Neural crest cell (in vitro differentiated cells): ENCODE measurements around the gene DPP7. TPM values are rescaled to one million over a fixed set of nuclear protein-coding genes. Genes with fewer than 3 reads are reported as not detected.
A peak's percentile ranks its signal among the peaks of the same experiment; 100 is the strongest.
"Not testable (repeated sequence)": the region's sequence is repeated elsewhere in the genome, so short reads cannot be mapped to it uniquely, and the experiment has no call there.

Source experiments
- DNase-seq: peaks from one replicate; pipeline ENCODE4 v3.0.0; 2021; ENCODE audit warnings: low read depth, mixed read lengths, low spot score
- H3K27ac Mint-ChIP-seq: one replicate; pipeline ENCODE4 v1.8.0; 2021; ENCODE audit warnings: mild to moderate bottlenecking, mixed read lengths; ENCODE audit not compliant: unreplicated experiment
- H3K27me3 Mint-ChIP-seq: 2 replicates; pipeline ENCODE4 v1.8.0; 2021; ENCODE audit warnings: low read depth, mild to moderate bottlenecking, mixed read lengths
- H3K36me3 Mint-ChIP-seq: 2 replicates; pipeline ENCODE4 v1.8.0; 2021; ENCODE audit warnings: low read depth, mild to moderate bottlenecking, mixed read lengths
- H3K4me1 Mint-ChIP-seq: 2 replicates; pipeline ENCODE4 v1.8.0; 2021; ENCODE audit warnings: mixed read lengths
- H3K4me3 Mint-ChIP-seq: one replicate; pipeline ENCODE4 v1.8.0; 2021; ENCODE audit warnings: mild to moderate bottlenecking, mixed read lengths
- H3K9me3 Mint-ChIP-seq: 2 replicates; pipeline ENCODE4 v1.8.0; 2021; ENCODE audit warnings: mixed read lengths
- total RNA-seq: library from RNA; stranded (reverse); gene quantifications from 2 replicates; pipeline ENCODE4 v1.2.1, GENCODE V29; 2021
- TF ChIP-seq, protein P1 (sequence below): fragments of 200-600 bp; sonication (generic); conservative IDR thresholded peaks from 2 replicates; pipeline ENCODE4 v1.5.0; 2021; ENCODE audit warnings: antibody characterized with exemption, mild to moderate bottlenecking

The DPP7 gene
- total RNA-seq, 1 donor from 2014 or later, result 46.5 TPM

DNA sequence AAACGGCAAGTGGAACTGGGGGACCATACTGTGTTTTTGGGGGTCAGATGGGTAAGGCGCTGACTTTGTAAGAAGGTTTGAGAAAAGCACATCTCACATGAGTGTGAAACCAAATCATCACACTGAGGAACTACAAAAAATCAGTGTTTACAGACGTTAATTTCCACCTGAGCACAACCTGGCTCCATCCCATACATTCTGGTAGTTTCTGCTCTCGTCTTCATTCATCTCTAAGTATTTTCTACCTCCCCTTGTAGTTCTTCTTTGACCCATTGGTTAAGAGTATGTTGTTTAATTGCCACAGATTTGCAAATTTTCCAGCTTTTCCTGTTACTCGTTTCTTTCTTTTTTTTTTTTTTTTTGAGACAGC is 8.9 kb upstream of the DPP7 start:
- Mint-ChIP-seq H3K4me1 (peaks cover 18% of the 10 kb centered on the region), H3K36me3 (no peaks in the 10 kb centered on the region), H3K27ac (no peak overlapping the region), H3K27me3 (no peaks in the 10 kb centered on the region), H3K9me3 (no peaks in the 10 kb centered on the region), H3K4me3 (no peak overlapping the region)
- no peak for DNase-seq
- TF ChIP-seq, protein P1, sequence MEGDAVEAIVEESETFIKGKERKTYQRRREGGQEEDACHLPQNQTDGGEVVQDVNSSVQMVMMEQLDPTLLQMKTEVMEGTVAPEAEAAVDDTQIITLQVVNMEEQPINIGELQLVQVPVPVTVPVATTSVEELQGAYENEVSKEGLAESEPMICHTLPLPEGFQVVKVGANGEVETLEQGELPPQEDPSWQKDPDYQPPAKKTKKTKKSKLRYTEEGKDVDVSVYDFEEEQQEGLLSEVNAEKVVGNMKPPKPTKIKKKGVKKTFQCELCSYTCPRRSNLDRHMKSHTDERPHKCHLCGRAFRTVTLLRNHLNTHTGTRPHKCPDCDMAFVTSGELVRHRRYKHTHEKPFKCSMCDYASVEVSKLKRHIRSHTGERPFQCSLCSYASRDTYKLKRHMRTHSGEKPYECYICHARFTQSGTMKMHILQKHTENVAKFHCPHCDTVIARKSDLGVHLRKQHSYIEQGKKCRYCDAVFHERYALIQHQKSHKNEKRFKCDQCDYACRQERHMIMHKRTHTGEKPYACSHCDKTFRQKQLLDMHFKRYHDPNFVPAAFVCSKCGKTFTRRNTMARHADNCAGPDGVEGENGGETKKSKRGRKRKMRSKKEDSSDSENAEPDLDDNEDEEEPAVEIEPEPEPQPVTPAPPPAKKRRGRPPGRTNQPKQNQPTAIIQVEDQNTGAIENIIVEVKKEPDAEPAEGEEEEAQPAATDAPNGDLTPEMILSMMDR, result no peak

DNA sequence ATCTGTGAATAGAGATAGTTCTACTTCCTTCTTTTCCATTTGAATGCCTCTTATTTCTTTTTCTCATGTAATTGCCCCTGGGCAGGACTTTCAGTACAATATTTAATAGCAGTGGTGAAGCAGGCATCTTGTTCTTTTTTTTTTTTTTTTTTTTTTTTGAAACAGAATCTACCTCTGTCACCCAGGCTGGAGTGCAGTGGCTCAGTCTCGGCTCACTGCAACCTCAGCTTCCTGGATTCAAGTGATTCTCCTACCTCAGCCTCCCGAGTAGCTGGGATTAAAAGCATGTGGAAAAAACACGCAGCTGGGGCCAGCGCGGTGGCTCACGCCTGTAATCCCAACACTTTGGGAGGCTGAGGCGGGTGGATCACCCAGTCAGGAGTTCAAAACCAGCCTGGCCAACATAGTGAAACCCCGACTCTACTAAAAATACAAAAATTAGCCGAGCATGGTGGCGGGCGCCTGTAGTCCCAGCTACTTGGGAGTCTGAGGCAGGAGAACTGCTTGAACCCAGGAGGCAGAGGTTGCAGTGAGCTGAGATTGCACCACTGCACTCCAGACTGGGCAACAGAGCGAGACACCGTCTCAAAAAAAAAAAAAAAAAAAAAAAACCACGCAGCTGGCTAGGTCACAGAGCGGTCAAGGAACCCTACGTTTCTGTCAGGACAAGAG is 8.4 kb upstream of the DPP7 start:
- not testable (repeated sequence) for H3K4me3 Mint-ChIP-seq, H3K36me3 Mint-ChIP-seq, H3K27me3 Mint-ChIP-seq, H3K9me3 Mint-ChIP-seq, H3K27ac Mint-ChIP-seq, DNase-seq
- H3K4me1 Mint-ChIP-seq, result peaks cover 13% of the 10 kb centered on the region

DNA sequence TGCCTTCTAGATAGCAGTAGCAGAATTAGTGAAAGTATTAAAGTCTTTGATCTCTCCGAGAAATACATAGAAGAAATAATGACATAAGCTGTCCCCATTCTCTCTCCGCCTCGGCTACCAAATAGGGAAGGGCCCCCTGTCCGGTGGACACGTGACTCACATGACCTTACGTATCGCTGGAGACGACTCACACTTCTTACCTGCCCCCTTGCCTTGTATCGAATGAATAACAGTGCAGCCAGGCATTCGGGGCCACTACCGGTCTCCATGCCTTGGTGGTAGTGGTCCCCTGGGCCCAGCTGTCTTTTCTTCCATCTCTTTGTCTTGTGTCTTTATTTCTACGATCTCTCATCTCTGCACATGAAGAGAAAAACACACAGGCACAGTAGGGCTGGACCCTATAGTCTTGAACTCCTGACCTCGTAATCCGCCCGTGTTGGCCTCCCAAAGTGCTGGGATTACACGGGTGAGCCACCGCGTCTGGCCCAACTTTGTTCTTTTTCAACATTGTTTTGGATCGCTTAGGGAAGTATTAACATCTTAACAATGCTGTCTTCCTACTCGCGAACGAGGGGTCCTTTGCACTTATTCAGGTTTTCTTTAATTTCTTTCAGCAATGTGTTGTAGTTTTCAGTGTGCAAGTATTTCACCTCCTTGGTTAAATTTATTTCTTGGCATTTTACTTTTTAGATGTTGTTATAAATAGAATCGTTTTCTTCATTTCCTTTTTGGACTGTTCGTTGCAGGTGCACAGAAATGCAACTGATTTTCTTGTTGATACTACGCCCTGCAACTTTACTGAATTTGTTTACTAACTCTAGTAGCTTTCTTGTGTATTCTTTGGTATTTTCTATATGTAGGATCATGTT is 7.6 kb upstream of the DPP7 start:
- not testable (repeated sequence) for H3K36me3 Mint-ChIP-seq, H3K4me1 Mint-ChIP-seq, H3K9me3 Mint-ChIP-seq, H3K27ac Mint-ChIP-seq, DNase-seq, H3K27me3 Mint-ChIP-seq
- H3K4me3 Mint-ChIP-seq, result peak overlapping the region; percentile 39

DNA sequence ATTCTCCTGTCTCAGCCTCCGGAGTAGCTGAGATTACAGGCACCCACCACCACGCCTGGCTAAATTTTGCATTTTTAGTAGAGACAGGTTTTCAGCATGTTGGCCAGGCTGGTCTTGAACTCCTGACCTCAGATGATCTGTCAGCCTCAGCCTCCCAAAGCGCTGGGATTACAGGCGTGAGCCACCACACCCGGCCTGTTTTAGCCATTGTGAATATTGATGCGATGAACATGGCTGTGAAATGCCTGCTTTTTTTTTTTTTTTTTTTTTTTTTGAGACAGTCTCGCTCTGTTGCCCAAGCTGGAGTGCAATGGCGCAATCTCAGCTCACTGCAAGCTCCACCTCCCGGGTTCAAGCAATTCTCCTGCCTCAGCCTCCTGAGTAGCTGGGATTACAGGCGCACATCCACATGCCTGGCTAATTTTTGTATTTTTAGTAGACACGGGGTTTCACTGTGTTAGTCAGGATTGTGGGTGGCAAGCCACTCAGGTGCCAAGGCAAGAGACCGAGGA is 3.6 kb upstream of the DPP7 start:
- not testable (repeated sequence) for H3K4me3 Mint-ChIP-seq, DNase-seq, H3K4me1 Mint-ChIP-seq, H3K36me3 Mint-ChIP-seq, H3K9me3 Mint-ChIP-seq, H3K27ac Mint-ChIP-seq
- peaks cover 14% of the 10 kb centered on the region for H3K27me3 Mint-ChIP-seq

DNA sequence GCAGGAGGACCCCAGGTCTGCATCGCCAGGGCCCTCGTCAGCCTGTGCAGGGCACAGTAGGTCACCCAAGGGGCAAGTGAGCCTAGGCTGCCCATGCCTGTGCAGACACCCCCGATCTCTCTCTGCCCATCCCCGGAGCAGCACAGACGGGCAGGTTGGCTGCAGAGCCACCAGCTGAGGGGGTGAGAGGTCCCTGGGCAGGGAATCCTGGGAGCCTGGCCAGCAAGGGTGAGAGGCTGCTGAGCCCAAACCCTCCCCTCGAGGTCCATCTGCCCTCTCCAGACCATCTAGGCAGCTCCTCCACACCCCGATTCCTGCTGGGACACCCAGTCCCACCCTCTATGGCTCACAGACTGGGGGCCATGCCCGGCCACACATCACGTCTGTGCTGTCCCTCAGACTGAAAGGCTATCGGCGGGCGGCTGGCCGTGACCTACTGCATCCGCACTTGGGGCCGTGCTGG is 2.8 kb upstream of the DPP7 start:
- no peak overlapping the region for H3K4me3 Mint-ChIP-seq
- H3K27me3 Mint-ChIP-seq, result peaks cover 17% of the 10 kb centered on the region
- no peak overlapping the region for H3K27ac Mint-ChIP-seq
- DNase-seq, result no peak
- H3K36me3 Mint-ChIP-seq, result no peaks in the 10 kb centered on the region
- TF ChIP-seq, protein P1, result no peak
- H3K4me1 Mint-ChIP-seq, result no peaks in the 10 kb centered on the region
- H3K9me3 Mint-ChIP-seq, result no peaks in the 10 kb centered on the region

DNA sequence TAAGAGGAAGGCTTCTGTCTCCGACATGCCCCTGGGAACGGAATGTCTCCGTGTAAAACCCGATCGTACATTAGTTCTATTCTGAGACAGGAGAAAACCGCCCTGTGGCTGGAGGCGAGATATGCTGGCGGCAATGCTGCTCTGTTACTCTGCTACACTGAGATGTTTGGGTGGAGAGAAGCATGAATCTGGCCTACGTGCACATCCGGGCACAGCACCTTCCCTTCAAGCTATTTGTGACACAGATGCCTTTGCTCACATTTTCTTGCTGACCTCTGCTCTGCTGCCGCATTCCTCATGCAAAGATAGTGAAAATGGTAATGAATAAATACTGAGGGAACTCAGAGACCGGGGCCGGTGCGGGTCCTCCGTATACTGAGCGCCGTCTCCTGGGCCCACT is 2.2 kb upstream of the DPP7 start:
- H3K27me3 Mint-ChIP-seq, result peaks cover 17% of the 10 kb centered on the region
- DNase-seq, result no peak
- H3K36me3 Mint-ChIP-seq, result no peaks in the 10 kb centered on the region
- TF ChIP-seq, protein P1, result no peak
- H3K9me3 Mint-ChIP-seq, result no peaks in the 10 kb centered on the region
- H3K27ac Mint-ChIP-seq, result no peak overlapping the region
- H3K4me3 Mint-ChIP-seq, result peak overlapping the region; percentile 54
- no peaks in the 10 kb centered on the region for H3K4me1 Mint-ChIP-seq
